ENCODE measurements around the gene BIRC3.
"Not testable (repeated sequence)": the region's sequence is repeated elsewhere in the genome, so short reads cannot be mapped to it uniquely, and the experiment has no call there.

Gene BIRC3

GRCh38 chr11:102325088-102325487 lies 7.8 kb downstream of the BIRC3 start:
- no peak for DNase-seq (ENCODE audit: low spot score)

GRCh38 chr11:102328748-102329147 lies 11.5 kb downstream of the BIRC3 start:
- DNase-seq (ENCODE audit: low spot score) = no peak

DNA sequence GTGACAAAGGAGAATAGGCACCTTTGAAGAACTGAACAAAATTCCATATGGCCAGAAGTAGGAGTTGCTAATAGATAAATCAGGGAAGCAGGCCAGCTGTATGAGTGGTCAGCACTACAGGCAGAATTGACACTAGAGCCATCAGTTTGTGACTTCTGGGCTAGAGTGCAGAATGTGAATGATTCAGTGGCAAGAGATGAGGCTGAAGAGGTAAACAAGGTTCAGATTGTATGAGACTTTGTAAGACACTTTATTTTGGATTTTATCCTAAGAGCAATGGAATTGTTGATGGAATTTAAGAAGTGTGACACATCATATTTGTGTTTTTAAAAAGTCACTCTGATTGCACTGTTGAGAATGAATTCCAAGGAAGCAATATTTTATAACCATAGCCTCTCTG lies 12.9 kb downstream of the BIRC3 start:
- no peak for DNase-seq (ENCODE audit: low spot score)

GRCh38 chr11:102331341-102331740 lies 14.1 kb downstream of the BIRC3 start:
- DNase-seq (ENCODE audit: low spot score) = no peak

DNA sequence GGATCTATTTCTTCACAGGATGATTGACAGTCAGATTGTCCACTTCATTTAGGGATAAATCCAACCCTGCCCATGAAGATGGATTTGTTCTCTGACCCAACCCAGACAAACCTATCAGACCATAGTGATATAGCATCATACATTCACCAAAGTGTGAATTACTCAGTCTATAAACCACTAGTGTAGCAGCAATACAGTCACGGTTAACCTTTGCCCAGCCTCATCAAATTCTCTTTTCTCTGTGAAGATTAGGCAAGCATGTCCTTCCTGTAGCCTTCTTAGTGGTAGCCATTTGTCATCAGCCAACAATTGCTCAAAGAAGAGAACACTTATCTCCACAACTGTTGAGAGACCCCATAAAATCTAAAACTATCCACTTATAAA lies 15.3 kb downstream of the BIRC3 start:
- DNase-seq (ENCODE audit: low spot score) = no peak

DNA sequence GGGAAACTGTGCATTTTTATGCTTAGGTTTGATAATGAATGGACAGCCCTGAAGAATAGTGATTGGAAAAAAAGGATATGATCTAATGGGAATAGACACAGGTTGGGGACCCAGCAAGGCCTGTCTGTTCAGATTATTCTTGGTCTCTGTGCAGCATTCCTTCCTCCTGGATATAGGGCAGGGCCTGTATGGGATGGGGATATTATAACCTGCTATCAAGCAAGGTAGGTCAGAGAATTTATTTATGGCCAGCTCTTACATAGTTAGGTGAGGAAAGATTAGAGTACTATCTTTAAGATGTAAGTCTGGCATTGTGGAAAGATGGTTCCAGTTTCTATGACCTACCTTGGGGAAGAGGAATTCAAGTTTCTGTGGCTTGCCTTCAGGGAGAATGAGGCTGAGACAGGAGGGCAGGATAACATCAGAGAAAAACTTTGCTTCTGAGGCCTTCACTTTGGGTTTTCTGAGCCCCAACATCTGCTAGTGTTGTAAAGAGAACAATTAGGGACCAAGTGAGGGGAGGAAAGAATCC lies 21.3 kb downstream of the BIRC3 start:
- DNase-seq (ENCODE audit: low spot score) = no peak

DNA sequence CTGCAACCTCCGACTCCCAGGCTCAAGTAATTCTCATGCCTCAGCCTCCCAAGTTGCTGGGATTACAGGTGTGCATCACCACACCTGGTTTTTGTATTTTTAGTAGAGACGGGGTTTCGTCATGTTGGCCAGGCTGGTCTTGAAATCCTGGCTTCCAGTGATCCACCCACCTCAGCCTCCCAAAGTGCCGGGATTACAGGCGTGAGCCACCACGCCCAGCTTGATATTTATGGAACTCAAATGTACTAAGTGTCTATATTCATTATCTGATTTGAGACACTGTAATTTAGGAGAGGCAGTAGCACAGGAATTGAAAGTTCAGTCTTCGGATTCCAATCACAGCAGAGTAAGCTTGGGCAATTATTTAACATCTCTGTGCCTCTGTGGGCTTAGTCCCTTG lies 24.0 kb downstream of the BIRC3 start:
- not testable (repeated sequence) for DNase-seq (ENCODE audit: low spot score)

- peak; percentile 76 for DNase-seq (ENCODE audit: low spot score)
Observed at GRCh38 chr11:102341844-102342318, 24.6 kb downstream of the BIRC3 start.

DNA sequence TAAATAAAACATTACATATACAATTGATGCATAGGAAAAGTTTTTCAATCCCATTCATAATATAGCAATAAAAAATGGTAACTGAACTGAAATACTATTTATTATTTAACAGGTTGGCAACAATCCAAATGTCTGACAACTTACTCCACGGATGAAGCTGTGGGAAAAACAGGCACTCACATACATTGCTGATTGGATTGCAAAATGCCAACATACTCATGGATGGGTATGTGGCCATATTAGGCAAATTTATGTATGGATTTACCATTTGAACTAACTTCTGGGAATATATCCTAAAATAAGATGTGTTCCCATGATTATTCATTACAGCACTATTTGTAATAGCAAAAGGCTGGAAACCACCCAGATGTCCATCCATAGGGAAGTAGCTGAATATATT lies 26.5 kb downstream of the BIRC3 start:
- no peak for DNase-seq (ENCODE audit: low spot score)

- no peak for DNase-seq (ENCODE audit: low spot score)
Observed at GRCh38 chr11:102345904-102346303, 28.6 kb downstream of the BIRC3 start.

DNA sequence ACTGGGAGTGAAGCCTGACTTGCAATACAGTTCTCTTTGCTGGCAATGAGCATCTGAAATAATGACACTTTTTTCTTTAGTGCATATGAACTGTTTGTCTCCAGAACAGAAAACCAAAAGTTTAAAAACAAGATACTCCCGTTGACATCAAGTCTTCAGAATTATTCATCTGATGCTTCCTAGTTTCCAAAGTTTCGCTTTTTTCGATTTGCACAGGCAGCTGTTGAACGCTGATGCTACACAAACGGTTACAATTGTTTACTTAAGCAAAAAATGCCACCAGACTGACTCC lies 29.1 kb downstream of the BIRC3 start:
- no peak for DNase-seq (ENCODE audit: low spot score)

DNA sequence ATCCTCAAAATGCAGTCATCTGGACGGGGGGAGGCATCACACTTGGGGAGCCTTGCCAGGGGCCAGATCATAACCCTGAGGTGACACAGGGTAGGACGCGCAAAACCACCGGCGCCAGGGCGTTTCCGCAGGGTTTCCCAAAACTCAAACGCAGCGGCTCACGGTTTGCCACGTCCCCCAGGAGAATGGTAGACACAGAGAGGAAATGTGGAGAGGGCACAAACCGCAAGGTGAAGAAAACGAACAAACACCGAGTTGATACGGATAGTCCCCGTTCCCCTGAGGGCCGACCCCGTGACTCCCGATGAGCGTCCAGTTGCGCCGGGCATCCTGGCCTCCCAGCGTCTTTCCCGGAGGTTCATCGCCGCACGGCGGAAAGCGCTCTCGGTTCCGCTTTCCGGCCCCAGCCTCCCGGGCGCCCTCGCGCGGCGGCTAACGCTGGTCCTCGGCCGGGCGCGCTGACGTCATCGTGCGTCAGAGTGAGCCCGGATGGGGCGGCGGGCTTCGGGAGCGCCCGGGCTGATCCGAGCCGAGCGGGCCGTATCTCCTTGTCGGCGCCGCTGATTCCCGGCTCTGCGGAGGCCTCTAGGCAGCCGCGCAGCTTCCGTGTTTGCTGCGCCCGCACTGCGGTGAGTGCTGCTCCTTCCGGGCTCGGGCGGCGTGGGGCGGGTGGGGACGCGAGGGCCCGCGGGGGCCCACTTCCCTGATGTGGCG lies 29.6 kb downstream of the BIRC3 start, which contains the start of gene BIRC2:
TSS of gene BIRC2 (plus strand) at position 467 of the 714 bp plus-strand sequence. CDS start 2,641 bp downstream, outside the sequence.
- peak; percentile 91 for DNase-seq (ENCODE audit: low spot score)

DNA sequence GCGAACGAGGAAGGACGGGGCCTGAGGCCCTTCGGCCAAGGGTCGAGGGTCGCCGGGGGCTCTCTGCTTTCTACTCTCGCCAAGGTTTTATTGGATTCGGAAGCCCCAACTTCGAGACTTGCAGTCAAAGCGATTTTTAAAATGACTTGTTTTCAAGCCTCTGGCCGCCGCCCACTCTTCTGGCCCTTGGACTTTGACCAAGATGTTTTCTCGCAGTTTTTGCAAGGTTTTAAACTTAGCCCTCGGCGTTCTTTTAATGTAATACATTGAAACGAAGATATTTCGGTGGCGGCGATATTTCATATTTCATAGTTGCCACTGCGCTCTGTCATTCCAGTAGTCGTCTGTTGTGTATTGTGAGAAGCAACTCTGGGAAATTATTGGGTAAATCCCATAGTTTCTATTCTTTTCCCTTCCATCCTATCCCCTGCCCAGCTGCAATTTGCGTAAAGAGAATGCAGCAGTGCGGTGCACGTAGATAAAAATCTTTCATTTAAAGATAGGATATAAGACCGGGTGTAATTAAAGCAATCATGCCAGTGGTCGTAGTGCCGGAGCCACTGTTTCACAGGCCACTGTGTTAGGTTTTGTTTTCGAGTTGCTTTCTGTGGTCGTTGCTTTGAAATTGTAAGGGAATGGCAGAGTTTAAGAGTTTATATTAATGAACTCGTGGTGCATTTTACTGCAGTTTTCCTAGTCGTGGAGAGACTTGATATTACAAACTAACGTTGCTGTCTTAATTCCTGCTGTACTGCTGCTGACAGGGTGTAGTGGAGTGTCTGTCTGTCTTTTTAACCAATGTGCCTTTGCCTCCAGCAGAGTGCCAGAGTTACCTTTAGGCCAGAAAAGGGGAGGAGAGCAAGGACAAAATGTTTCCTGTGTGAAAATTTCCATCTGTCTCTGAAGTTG lies 30.4 kb downstream of the BIRC3 start:
- peak; percentile 10 for DNase-seq (ENCODE audit: low spot score)

DNA sequence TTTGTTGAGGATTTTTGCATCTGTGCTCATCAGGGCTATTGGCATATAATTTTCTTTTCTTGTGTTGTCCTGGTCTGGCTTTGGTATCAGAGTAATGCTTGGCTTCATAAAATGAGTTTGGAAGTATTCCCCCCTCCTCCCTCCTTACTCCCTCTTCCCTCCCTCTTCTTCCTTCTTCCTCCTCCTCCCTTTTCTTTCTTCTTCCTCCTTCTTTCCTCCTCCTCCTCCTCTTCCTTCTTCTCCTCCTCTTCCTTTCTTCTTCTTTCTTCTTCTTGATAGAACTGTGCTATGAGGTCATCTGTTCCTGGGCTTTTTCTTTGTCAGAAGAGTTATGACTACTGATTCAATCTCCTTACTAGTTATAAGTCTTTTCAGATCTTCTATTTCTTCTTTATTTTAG lies 39.8 kb downstream of the BIRC3 start:
- DNase-seq (ENCODE audit: low spot score) = no peak

DNA sequence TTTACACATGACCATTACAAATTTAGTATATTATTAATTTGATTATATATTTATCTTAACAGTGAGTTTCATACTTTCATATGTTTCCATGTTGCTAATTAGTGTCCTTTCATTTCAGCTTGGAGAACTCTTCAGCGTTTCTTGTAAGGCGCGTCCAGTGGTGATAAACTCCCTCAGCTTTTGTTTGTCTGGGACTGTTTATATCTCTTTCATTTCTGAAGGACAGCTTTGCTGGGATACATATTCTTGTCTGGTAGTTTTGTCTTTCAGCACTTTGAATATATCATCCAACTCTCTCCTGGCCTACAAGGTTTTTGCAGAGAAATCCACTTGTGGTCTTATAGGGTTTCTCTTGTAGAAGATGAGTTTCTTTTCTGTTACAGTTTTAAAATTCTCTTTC lies 42.1 kb downstream of the BIRC3 start:
- DNase-seq (ENCODE audit: low spot score) = no peak

- DNase-seq (ENCODE audit: low spot score) = no peak
Observed at GRCh38 chr11:102360681-102361080, 43.4 kb downstream of the BIRC3 start.

- no peak for DNase-seq (ENCODE audit: low spot score)
Observed at GRCh38 chr11:102361086-102362031, 44.1 kb downstream of the BIRC3 start.

- no peak for DNase-seq (ENCODE audit: low spot score)
Observed at GRCh38 chr11:102364991-102365390, 47.7 kb downstream of the BIRC3 start.

DNA sequence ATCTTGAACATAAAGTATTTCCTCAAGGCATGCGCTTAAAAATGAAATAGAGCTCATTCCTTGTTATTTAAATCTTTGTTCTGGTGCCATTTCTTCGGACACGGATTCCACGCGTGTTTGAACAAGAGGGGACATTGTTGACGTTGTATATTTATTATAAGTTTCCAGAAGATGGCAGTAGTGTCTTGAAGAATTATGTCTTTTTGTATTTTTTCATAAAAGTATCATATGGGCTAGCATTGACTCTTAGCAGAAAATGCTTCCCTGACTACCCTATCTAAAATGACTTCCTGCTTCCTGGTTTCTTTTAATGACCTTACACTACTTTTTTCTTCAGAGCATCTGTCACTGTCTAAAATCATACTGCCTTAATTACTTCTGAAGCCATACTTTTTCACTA lies 50.1 kb downstream of the BIRC3 start:
- no peak for DNase-seq (ENCODE audit: low spot score)

- no peak for DNase-seq (ENCODE audit: low spot score)
Observed at GRCh38 chr11:102368472-102368871, 51.2 kb downstream of the BIRC3 start.

- DNase-seq (ENCODE audit: low spot score) = not testable (repeated sequence)
Observed at GRCh38 chr11:102374633-102375424, 57.5 kb downstream of the BIRC3 start.
